OCI-LY1 (cell line): ENCODE measurements around the gene TMEM200A.
"Not testable (repeated sequence)": the region's sequence is repeated elsewhere in the genome, so short reads cannot be mapped to it uniquely, and the experiment has no call there.

Source experiments
- H2AFZ ChIP-seq: fragments of 200-600 bp; sonication (generic), shearing (Covaris generic); 2 replicates; pipeline ENCODE4 v1.6.0; 2014; ENCODE audit warnings: antibody characterized with exemption, mild to moderate bottlenecking, low read length
- H3F3A ChIP-seq: fragments of 200-600 bp; sonication (generic), shearing (Covaris generic); 2 replicates; pipeline ENCODE4 v1.6.0; 2014; ENCODE audit warnings: mild to moderate bottlenecking, antibody characterized with exemption, low read length, moderate library complexity; ENCODE audit not compliant: insufficient read depth
- H3K27ac ChIP-seq: fragments of 200-600 bp; sonication (generic); 2 replicates; pipeline ENCODE4 v1.5.1; 2014; ENCODE audit warnings: low read length, mixed run types, mild to moderate bottlenecking, low read depth; ENCODE audit not compliant: poor library complexity, severe bottlenecking
- H3K27me3 ChIP-seq: fragments of 200-600 bp; sonication (generic); 2 replicates; pipeline ENCODE4 v1.6.0; 2014; ENCODE audit warnings: antibody characterized with exemption, mild to moderate bottlenecking, low read length, moderate library complexity; ENCODE audit not compliant: insufficient read depth
- H3K36me3 ChIP-seq: fragments of 200-600 bp; sonication (generic); 2 replicates; pipeline ENCODE4 v1.6.1; 2014; ENCODE audit warnings: mild to moderate bottlenecking, antibody characterized with exemption, low read length, moderate library complexity, mixed read lengths; ENCODE audit not compliant: insufficient read depth
- H3K4me1 ChIP-seq: fragments of 200-600 bp; sonication (generic); 2 replicates; pipeline ENCODE4 v1.5.1; 2014; ENCODE audit warnings: mild to moderate bottlenecking, low read length, moderate library complexity; ENCODE audit not compliant: insufficient read depth, severe bottlenecking
- H3K4me2 ChIP-seq: fragments of 200-600 bp; sonication (generic), shearing (Covaris generic); 2 replicates; pipeline ENCODE4 v1.6.1; 2014; ENCODE audit warnings: low read length
- H3K4me3 ChIP-seq: fragments of 200-600 bp; sonication (generic); 2 replicates; pipeline ENCODE4 v1.5.1; 2014; ENCODE audit warnings: low read length, low read depth, mild to moderate bottlenecking, mixed read lengths; ENCODE audit not compliant: poor library complexity, severe bottlenecking
- H3K79me2 ChIP-seq: fragments of 200-600 bp; shearing (Covaris generic); 2 replicates; pipeline ENCODE4 v1.6.1; 2016; ENCODE audit warnings: mixed run types, low read length, mixed read lengths; ENCODE audit not compliant: insufficient read depth
- H3K9ac ChIP-seq: fragments of 200-600 bp; sonication (generic), shearing (Covaris generic); 2 replicates; pipeline ENCODE4 v1.6.1; 2014; ENCODE audit warnings: mild to moderate bottlenecking, low read length, mixed read lengths
- H3K9me2 ChIP-seq: fragments of 200-600 bp; sonication (generic), shearing (Covaris generic); 2 replicates; pipeline ENCODE4 v1.6.1; 2014; ENCODE audit warnings: low read depth, mild to moderate bottlenecking, low read length, mixed read lengths
- H3K9me3 ChIP-seq: fragments of 200-600 bp; shearing (Covaris generic); 2 replicates; pipeline ENCODE4 v1.6.1; 2014; ENCODE audit warnings: low read length, mixed read lengths
- H4K20me1 ChIP-seq: fragments of 200-600 bp; sonication (generic), shearing (Covaris generic); 2 replicates; pipeline ENCODE4 v1.6.0; 2016; ENCODE audit warnings: mild to moderate bottlenecking, low read length; ENCODE audit not compliant: insufficient read depth
- CTCF ChIP-seq: fragments of 200-600 bp; sonication (generic), shearing (Covaris generic); IDR thresholded peaks from 2 replicates; pipeline ENCODE4 v1.5.1; 2017; ENCODE audit warnings: mild to moderate bottlenecking, antibody characterized with exemption, low read length, moderate library complexity, mixed read lengths
- EZH2 ChIP-seq: fragments of 200-600 bp; sonication (generic), shearing (Covaris generic); IDR thresholded peaks from 2 replicates; pipeline ENCODE4 v1.8.0; 2017; ENCODE audit warnings: borderline replicate concordance, mixed run types, mild to moderate bottlenecking, antibody characterized with exemption, low read length, moderate library complexity, mixed read lengths

The TMEM200A gene

GRCh38 chr6:130324657-130325056 is 41.2 kb upstream of the TMEM200A start:
- no peaks in the 10 kb centered on the region for H3K4me1 ChIP-seq
- no peak overlapping the region for H3K4me2 ChIP-seq
- H2AFZ ChIP-seq, result no peak overlapping the region
- H3K27ac ChIP-seq, result no peak overlapping the region
- TF ChIP-seq EZH2 (no peak), CTCF (no peak)
- no peak overlapping the region for H3K4me3 ChIP-seq
- H3K79me2 ChIP-seq, result no peaks in the 10 kb centered on the region
- H3K9ac ChIP-seq, result no peak overlapping the region
- no peaks in the 10 kb centered on the region for H3F3A ChIP-seq
- H3K36me3 ChIP-seq, result no peaks in the 10 kb centered on the region
- no peaks in the 10 kb centered on the region for H3K9me2 ChIP-seq
- no peaks in the 10 kb centered on the region for H3K27me3 ChIP-seq
- H4K20me1 ChIP-seq, result no peaks in the 10 kb centered on the region
- no peaks in the 10 kb centered on the region for H3K9me3 ChIP-seq

GRCh38 chr6:130326496-130326895 is 39.3 kb upstream of the TMEM200A start:
- Histone ChIP-seq H3K4me3 (no peak overlapping the region), H2AFZ (no peak overlapping the region), H3K9ac (no peak overlapping the region), H3K27me3 (no peaks in the 10 kb centered on the region), H3F3A (no peaks in the 10 kb centered on the region), H3K9me2 (no peaks in the 10 kb centered on the region), H4K20me1 (no peaks in the 10 kb centered on the region), H3K9me3 (no peaks in the 10 kb centered on the region), H3K79me2 (no peaks in the 10 kb centered on the region), H3K4me2 (no peak overlapping the region), H3K27ac (no peak overlapping the region), H3K36me3 (no peaks in the 10 kb centered on the region), H3K4me1 (no peaks in the 10 kb centered on the region)
- TF ChIP-seq EZH2, result no peak
- no peak for TF ChIP-seq CTCF

GRCh38 chr6:130337534-130337933 is 28.3 kb upstream of the TMEM200A start:
- H3K27me3 ChIP-seq, result no peaks in the 10 kb centered on the region
- H3K4me1 ChIP-seq, result no peaks in the 10 kb centered on the region
- no peaks in the 10 kb centered on the region for H3K79me2 ChIP-seq
- H3K4me2 ChIP-seq, result no peak overlapping the region
- no peak overlapping the region for H3K9ac ChIP-seq
- no peak overlapping the region for H3K4me3 ChIP-seq
- no peaks in the 10 kb centered on the region for H3F3A ChIP-seq
- H2AFZ ChIP-seq, result no peak overlapping the region
- H3K9me2 ChIP-seq, result no peaks in the 10 kb centered on the region
- no peak for TF ChIP-seq CTCF
- no peak for TF ChIP-seq EZH2
- H3K36me3 ChIP-seq, result no peaks in the 10 kb centered on the region
- no peak overlapping the region for H3K27ac ChIP-seq
- H3K9me3 ChIP-seq, result no peaks in the 10 kb centered on the region
- H4K20me1 ChIP-seq, result no peaks in the 10 kb centered on the region

GRCh38 chr6:130346324-130346723 is 19.5 kb upstream of the TMEM200A start:
- H3F3A ChIP-seq, H3K4me2 ChIP-seq, H3K36me3 ChIP-seq, H3K4me1 ChIP-seq, H3K27ac ChIP-seq, H3K27me3 ChIP-seq, H2AFZ ChIP-seq, H4K20me1 ChIP-seq, H3K9me3 ChIP-seq, H3K79me2 ChIP-seq, H3K9ac ChIP-seq, H3K4me3 ChIP-seq, H3K9me2 ChIP-seq: not testable (repeated sequence)
